A549 (cell line): ENCODE results near the gene BEND6.

Experiments
- BHLHE40 ChIP-seq: IDR thresholded peaks from 2 replicates; pipeline ENCODE4 v1.6.1; 2012; ENCODE audit warnings: low read depth, low read length, inconsistent platforms
- CTCF ChIP-seq: fragments of >200 bp; sonication (Bioruptor Twin); formaldehyde crosslinking; IDR thresholded peaks from 3 replicates; pipeline ENCODE4 v1.5.1; 2016
- HMGXB4 ChIP-seq: fragments of 250-450 bp; sonication (Bioruptor Pico); IDR thresholded peaks from 2 replicates; pipeline ENCODE4 v1.5.0; 2021; ENCODE audit warnings: mild to moderate bottlenecking, moderate library complexity, borderline replicate concordance
- JUN ChIP-seq, 2 experiments: fragments of >200 bp; sonication (Bioruptor Twin); formaldehyde crosslinking; IDR thresholded peaks; 2 replicates in 1 of 2; 3 replicates in 1 of 2; pipeline ENCODE4 v1.6.1; 2016 to 2017
- MAX ChIP-seq: IDR thresholded peaks from 2 replicates; pipeline ENCODE4 v1.6.1; 2012
- RCOR1 ChIP-seq: fragments of 150-350 bp; IDR thresholded peaks from 2 replicates; pipeline ENCODE4 v1.6.1; 2014; ENCODE audit warnings: antibody characterized with exemption, low read length, low read depth
- REST ChIP-seq: fragments of 200-600 bp; sonication (generic); IDR thresholded peaks from 2 replicates; pipeline ENCODE4 v1.6.1; 2016; ENCODE audit warnings: antibody characterized with exemption, mild to moderate bottlenecking, moderate library complexity
- TFCP2L1 ChIP-seq: fragments of 250-450 bp; sonication (Bioruptor Pico); IDR thresholded peaks from 2 replicates; pipeline ENCODE4 v1.5.0; 2021; ENCODE audit warnings: mild to moderate bottlenecking
- ZNF302 ChIP-seq: fragments of 250-450 bp; sonication (Bioruptor Pico); IDR thresholded peaks from 2 replicates; pipeline ENCODE4 v1.9.0; 2021; ENCODE audit warnings: inconsistent platforms, mild to moderate bottlenecking, moderate library complexity

GRCh38 chr6:56984884-56985283, 30.0 kb downstream of the BEND6 start:
- TF ChIP-seq BHLHE40: no peak
- no peak for TF ChIP-seq CTCF
- TF ChIP-seq REST: no peak
- TF ChIP-seq MAX: no peak
- no peak for TF ChIP-seq TFCP2L1 (CRISPR knock-in tag)
- TF ChIP-seq HMGXB4 (CRISPR knock-in tag): no peak
- TF ChIP-seq RCOR1: no peak
- TF ChIP-seq JUN (IDR thresholded peaks at IDR 0.05): no peak
- TF ChIP-seq ZNF302 (CRISPR knock-in tag): no peak
